Measurements from ENCODE around the gene KCNMA1.

The KCNMA1 gene

GRCh38 chr10:77553966-77554365, 83.6 kb downstream of the KCNMA1 start:
- no peak for DNase-seq

DNA sequence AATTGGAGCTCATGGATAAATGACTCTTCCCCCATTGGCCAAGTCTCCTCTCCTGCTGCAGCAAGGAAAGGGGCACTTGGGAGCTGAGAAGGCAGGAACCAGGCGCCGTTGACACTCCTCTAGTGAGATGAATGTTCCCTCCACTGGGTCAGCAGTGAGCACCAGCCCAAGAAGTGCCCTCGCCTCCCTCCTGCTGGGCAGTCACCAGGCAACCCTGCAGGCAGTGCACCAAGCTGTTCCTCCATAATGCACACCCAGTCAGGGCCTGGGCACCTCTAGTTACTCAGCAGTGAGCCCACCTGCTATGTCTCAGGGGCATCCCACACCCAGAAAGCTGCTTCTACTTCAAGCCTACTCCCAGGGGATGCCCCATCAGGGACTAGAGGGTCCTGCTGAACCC, 84.3 kb downstream of the KCNMA1 start:
- no peak for DNase-seq

DNA sequence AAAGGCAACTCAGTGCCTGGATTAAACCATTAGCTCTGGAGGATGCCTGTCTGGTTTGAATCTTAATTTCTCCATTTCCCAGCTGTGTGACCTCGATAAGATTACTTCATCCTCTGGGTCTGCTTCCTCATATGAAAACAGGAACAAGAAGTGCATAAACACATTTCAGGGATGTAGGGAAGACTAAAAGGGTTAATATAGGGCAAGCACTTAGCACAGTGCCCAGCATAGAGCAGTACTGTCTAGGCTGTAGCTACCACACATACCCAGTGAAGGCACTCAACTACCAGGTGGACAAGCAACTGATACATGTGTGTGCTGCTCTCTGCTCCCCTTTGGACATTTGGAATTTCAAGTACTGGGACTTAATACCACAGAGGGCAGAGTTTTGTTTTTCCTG, 85.4 kb downstream of the KCNMA1 start:
- DNase-seq, result no peak

- no peak for DNase-seq
Measured at GRCh38 chr10:77550378-77550777, 87.2 kb downstream of the KCNMA1 start.

DNA sequence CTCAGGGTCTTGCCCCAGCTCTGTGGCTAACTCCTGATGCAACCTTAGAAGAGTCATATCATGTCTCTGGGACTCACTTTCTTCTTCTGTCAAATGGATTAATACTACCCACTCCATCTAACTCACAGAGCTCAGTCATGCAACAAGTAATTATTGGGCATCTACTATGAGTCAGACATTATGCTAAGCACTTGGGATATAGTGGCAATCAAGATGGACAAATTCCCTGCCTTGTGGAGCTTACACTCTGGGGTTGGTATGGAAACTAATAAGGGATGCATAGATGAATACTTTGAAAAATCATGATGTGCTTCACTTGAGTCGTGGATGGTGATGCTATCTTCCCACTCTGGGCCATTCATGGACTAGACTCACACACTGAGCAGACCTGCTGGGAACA, 88.9 kb downstream of the KCNMA1 start:
- DNase-seq, result no peak

DNA sequence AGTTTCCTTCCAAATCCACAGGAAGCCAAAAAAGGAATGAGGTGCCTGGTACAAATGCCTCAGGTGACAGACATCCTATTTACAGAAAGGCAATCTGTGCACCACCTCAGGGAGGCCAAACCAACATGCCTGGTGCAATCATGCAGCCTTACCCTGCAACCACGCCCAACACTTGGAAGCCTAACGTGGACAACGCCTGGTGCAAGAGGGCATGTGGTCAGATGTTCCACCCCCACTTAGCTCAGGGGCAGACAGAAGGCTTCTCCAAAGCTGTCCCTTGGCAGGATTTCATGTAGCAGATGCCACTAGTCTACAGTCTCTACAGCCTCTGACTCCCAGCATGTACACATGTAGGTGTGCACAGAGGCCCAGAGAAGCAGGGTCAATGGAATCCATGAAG, 89.5 kb downstream of the KCNMA1 start:
- DNase-seq, result no peak

DNA sequence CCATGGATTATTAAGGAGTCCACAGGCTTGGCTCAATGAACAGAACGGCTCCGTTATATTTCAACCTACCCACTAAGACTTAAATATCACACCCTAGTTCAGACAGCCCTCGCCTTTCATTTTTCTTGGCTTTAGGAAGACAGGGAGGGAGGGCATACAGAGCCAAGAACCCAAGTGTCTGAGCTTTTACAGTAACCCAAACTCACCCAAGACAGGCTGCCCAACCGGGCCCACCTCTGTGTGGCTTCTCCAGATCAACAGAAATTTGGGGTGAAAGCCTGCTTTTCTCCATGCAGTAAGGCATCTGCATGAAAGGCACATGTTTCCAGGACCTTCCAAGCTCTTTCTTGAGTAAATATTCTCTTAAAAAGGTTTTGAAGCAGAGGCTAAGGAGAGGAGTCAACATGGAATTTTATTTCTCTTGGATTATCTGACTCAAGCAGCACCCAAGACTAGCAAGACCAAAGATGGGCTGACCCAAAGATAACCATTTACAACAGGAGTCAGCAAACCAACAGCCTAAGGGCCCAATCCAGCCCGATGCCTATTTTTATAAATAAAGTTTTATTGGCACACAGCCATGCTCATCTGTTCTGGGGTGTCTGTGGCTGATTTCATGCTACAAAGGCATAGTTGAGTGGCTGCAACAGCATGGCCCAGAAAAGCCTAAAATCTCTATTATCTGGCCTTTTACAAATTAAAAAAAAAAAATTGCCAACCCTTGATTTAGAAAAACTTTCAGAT, 90.1 kb downstream of the KCNMA1 start:
- no peak for DNase-seq

GRCh38 chr10:77546042-77546441, 91.6 kb downstream of the KCNMA1 start:
- DNase-seq, result no peak

GRCh38 chr10:77545585-77545984, 92.0 kb downstream of the KCNMA1 start:
- DNase-seq, result no peak

DNA sequence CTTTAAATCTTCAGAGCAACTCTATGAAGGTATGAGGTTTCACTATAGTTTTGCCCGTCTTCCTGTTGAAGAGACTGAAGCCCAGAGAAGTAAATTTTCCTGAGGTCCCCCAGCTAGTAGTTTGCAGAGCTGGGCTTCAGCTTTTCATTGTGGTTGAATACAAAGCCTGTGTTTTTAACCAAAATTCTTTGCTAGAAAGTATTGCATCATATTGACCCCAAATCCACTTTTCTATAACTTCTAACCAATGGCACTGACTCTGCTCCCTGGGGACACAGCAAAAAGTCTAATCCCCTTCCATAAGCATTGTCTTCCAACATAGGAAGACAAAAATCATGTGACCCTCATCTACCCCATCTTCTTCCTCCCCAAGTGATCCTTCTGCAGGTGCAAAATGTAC, 93.0 kb downstream of the KCNMA1 start:
- no peak for DNase-seq

DNA sequence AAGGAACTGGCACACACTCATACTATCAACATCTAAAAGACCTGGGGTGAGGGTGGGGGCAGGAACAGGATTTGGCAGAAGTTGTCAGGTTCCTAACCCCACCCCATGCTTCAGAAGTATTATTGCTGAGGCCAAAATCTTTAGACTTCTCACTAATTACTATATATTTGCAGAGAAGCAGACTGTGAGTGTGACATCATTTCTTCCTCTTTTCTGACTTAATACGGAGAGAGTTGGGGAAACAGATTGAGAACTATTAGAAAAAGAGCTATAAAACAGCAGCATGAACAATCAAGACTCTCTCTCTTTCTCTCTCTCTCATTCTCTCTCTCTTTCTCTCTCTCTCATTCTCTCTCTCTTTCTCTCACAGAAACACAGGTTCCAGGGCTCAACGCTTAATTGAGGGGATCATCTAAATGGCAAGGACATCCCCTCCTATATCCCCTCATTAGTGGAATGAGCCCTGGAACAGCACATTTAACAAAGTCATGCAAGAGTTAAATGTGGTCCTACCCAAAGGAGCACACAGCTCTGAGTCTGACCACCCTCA, 94.8 kb downstream of the KCNMA1 start:
- no peak for DNase-seq

DNA sequence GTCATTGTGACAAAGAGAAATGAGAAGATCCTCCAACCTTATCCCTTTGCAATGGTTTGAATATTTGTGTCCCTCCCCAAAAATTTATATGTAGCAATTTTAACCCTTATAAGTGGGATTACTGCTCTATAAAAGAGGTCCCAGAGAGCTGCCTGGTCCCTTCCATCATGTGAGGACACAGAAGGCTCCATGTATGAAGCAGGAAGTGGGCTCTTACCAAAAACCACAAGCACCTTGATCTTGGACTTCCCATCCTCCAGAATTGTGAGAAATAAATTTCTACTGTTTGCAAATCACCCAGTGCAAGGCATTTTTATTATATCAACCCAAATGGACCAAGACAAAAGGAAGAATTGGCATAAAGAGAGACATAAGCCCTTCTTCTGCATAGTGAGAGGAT, 95.7 kb downstream of the KCNMA1 start:
- DNase-seq, result no peak

- no peak for DNase-seq
Measured at GRCh38 chr10:77541247-77541646, 96.4 kb downstream of the KCNMA1 start.

DNA sequence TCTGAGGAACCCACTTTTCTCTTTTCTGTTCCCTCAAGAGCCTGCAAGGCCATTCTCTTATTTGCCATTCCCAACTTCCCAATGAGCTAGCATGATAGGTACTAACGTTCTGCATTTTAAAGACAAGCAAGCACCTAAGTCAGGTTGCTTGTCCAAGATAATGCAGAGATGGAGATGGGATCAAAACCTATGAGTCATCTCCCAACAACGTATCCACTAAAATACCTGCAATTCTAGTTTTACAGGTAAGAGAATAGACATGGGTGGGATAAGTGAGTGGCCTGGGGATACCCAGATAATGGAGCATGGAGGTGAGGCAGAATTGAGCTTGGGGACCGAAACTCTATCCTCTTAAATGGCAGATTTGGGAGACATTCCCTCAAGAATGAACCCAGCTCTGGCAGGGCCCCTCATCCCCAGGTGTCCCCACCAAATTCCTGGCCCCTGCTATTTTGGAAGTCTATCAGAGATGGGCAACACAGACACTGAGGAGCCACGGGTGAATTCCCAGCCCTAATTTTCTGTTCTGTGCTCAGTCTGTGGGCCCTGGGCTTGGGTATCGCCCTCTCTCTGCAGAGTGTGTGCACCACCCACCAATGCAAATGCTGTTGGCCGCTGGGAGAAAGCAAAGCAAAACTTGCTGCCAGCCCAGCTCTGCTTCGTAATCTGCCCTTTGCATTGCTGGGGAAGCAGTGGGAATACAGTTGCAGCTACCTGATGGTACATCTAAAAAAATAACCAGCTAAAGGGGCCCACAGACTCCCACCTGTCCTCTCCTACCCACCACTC, 98.3 kb downstream of the KCNMA1 start:
- no peak for DNase-seq

DNA sequence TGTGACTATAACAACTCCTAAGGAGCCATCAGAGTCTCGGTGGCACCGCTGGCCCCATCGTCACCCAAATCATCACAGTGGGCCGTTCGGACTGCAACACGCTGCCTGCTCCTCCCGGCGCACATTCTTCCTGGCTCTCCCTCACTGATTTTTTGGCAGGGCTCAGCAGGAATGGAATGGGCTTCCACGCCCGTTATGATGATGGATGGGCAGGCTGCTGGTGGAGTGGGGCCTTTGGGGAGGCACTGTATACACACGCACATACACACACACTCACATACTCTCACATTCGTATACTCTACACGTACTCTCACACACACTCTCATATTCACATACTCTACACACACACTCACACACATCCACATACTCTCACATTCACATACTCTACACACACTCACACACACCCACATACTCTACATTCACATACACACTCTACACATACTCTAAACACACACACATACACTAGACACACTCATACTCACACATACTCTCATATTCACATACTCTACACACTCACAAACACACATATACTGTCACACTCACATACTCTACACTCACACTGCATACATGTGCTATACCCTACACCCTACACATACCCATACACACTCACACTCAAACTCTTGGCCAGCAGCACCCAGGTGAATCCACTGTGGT, 99.8 kb downstream of the KCNMA1 start:
- no peak for DNase-seq

DNA sequence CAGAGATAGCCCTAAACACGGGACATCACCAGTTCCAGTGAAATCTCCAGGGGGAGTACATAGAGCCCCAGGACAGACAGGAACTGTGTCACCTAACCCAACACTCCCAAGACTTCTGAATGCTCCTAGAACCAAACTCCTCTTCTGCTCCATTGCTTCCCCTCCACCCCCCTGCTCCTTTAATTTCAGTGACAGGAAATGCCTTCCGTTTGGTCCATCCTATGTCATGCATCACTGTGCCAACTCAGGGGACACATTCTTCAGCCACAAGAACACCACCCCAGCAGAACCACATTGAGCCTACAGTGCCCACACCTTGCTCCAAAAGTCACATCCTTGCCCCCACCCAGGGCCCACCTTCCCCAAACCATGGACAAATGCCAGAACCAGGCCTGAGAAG, 100.5 kb downstream of the KCNMA1 start:
- no peak for DNase-seq

DNA sequence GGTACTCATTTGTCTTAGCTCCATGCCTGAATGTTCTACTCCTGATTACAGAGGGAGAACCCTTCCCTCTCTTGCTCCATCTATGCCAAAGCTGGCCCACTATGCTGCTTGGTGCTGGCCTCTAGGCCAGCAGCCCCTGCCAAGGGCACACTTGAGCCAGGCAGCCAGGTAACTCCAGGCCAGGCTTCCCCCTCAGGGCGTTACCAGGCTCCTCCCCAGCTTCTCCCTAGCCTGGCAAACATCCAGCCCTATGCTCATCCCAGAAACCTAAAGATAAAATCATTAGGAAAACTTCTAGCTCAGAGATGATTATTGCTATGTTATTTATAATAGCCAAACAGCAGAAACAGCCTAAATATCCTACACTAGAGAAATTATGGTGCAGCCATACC, 103.7 kb downstream of the KCNMA1 start:
- peak; percentile 23 for DNase-seq

- DNase-seq, result no peak
Measured at GRCh38 chr10:77533146-77533886, 104.3 kb downstream of the KCNMA1 start.

- DNase-seq, result no peak
Measured at GRCh38 chr10:77532068-77532467, 105.5 kb downstream of the KCNMA1 start.

DNA sequence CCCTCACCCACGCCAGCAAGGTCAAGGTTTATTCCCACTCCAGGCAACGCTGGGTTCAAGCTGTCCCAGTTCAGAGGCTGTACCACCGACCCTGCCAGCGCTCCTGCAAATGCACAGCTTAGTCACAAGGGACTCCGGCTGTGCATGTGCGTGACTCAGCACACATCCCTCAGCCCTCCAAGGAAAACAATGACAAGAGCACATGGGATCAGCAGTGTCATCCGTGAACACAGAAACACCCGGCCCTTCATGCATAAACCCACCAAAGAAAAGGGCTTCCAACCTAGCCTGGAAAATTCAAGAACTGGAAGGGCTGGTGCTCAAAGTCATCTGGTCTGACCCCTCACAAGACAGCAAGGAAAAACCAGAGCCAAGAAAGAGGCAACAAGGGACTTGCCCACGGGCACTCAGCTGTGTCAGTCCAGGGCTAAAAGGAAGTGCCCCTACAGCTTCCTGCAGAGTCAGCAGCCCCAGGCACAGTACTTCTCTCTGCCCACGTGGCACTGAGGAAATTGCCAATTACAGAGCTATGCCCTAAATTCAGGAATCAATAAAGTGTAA, 106.1 kb downstream of the KCNMA1 start:
- no peak for DNase-seq

DNA sequence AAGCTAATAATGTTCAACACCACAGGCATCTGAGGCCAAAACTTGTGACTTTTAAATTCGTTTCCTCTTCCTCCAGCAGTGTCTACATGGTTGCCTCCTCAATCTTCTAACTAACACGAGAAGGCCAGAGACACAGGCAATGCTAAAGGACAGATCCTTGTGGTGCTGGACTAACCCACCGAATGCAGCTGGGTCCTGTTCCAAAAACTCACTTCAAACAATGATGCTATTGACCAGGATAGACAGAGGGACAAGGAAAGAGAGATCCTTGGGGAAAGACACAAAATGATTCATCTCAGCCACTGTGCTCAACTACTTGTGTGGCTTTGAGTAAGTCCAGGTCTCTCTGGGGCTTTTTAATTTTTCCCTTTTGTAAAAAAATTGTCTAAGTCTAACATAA, 107.6 kb downstream of the KCNMA1 start:
- DNase-seq, result no peak

DNA sequence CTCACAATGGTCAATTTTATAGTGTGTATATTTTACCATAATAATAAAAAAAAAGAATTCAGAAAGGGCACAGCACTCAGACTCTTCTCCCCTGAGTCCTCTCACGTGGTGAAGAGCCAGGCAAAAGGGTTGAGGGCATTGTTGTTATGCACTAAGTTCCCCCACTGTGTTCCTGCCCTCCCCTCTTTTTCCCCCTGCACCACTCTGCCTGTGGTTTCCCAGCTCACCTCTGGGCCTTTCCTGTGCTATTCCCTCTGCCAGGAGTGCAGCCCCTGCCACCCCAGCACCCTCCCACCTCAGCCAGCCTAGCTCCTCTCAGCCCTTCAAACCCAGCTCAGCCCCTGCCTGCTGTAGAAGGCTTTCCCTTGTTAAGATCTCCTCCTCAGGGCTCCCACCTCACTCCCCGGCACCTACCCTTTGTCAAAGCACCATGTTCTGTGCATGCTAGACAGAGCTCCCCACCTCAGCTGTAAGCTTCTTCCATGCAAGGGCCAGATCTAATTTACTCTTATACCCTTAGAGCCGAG, 108.5 kb downstream of the KCNMA1 start:
- DNase-seq, result no peak

All from COR-L47 (cell line).